HCT116 (cell line): ENCODE data around the gene SLC41A3. TPM values are rescaled to one million over a fixed set of nuclear protein-coding genes. Genes with fewer than 3 reads are reported as not detected.

Experiments
- ATAC-seq: fragments of 200-7000 bp; cut with Tn5 transposase; 2 replicates; pipeline ENCODE4 v1.9.1; 2020; ENCODE audit warnings: mild to moderate bottlenecking, moderate library complexity
- BruUV-seq: library from RNA; stranded (reverse); fragments of 400-500 nt; replicated peaks from 2 replicates; lab custom pipeline; 2021; lab: Mats Ljungman, UMichigan
- CTCF ChIA-PET: fragments of 300-600 bp; sonication (Branson Sonifier 250); formaldehyde crosslinking; loops from one replicate; lab custom pipeline; 2021; ENCODE audit warnings: antibody characterized with exemption; lab: Charles Lee
- POLR2A ChIA-PET: fragments of 300-600, 350-600 bp; sonication (Branson Sonifier 250); formaldehyde crosslinking; loops from one replicate; lab custom pipeline; 2021; ENCODE audit warnings: antibody characterized with exemption; lab: Charles Lee
- RAD21 ChIA-PET, 2 experiments: fragments of 300-600 bp; sonication (Branson Sonifier 250); formaldehyde crosslinking; loops; one replicate each; lab custom pipeline; 2023; ENCODE audit warnings: low total read pairs in 2 of 2; ENCODE audit not compliant: uncharacterized antibody in 2 of 2, unreplicated experiment in 2 of 2, low non-redundant PET in 1 of 2; lab: Charles Lee
- DNase-seq: peaks from one replicate; pipeline ENCODE4 v3.0.0-alpha.2; 2010; ENCODE audit warnings: low read depth, low spot score
- H2AFZ ChIP-seq: fragments of 200-600 bp; shearing (Covaris generic), sonication (generic); 2 replicates; pipeline ENCODE4 v1.6.1; 2017; ENCODE audit warnings: low read depth, mixed run types, mixed read lengths, antibody characterized with exemption, low read length; ENCODE audit not compliant: poor library complexity, severe bottlenecking
- H3K27ac ChIP-seq: 2 replicates; pipeline ENCODE4 v1.5.1; 2012; ENCODE audit warnings: low read depth, low read length
- H3K27me3 ChIP-seq: fragments of 200-600 bp; sonication (generic); 2 replicates; pipeline ENCODE4 v1.6.1; 2016; ENCODE audit warnings: mixed run types, low read length, mixed read lengths; ENCODE audit not compliant: insufficient read depth
- H3K36me3 ChIP-seq, 2 experiments: fragments of 200-500 bp in 1 of 2; fragments of 200-600 bp in 1 of 2; sonication (Bioruptor generic) in 1 of 2; sonication (generic) in 1 of 2; 2 replicates each; pipeline versions ENCODE4 v1.5.1 to v1.6.1; 2014 to 2016; ENCODE audit warnings: low read length in 2 of 2, inconsistent platforms in 1 of 2, mixed read lengths in 1 of 2, mixed run types in 1 of 2; ENCODE audit not compliant: insufficient read depth in 2 of 2, control insufficient read depth in 1 of 2
- H3K4me1 ChIP-seq, 2 experiments: fragments of 200-600 bp in 1 of 2; sonication (generic) in 1 of 2; 2 replicates each; pipeline versions ENCODE4 v1.5.1 to v1.6.1; 2012 to 2017; ENCODE audit warnings: low read length in 2 of 2, inconsistent platforms in 1 of 2, mild to moderate bottlenecking in 1 of 2, mixed read lengths in 1 of 2, mixed run types in 1 of 2, moderate library complexity in 1 of 2; ENCODE audit not compliant: insufficient read depth in 2 of 2, control insufficient read depth in 1 of 2
- H3K4me2 ChIP-seq: fragments of 200-600 bp; sonication (generic); 2 replicates; pipeline ENCODE4 v1.6.1; 2017; ENCODE audit warnings: mixed run types, low read length, mixed read lengths
- H3K4me3 ChIP-seq, 2 experiments: fragments of 200-600 bp in 1 of 2; sonication (generic) in 1 of 2; replicated peaks in 1 of 2; 2 replicates each; pipeline ENCODE4 v1.5.1; 2011 to 2016; ENCODE audit warnings: low read length in 2 of 2, control low read depth in 1 of 2, low read depth in 1 of 2, mild to moderate bottlenecking in 1 of 2, mixed read lengths in 1 of 2, mixed run types in 1 of 2
- H3K79me2 ChIP-seq: fragments of 200-600 bp; sonication (generic); 2 replicates; pipeline ENCODE4 v1.6.1; 2017; ENCODE audit warnings: mild to moderate bottlenecking, mixed run types, low read length, moderate library complexity, mixed read lengths; ENCODE audit not compliant: insufficient read depth
- H3K9ac ChIP-seq: fragments of 200-600 bp; sonication (generic); 2 replicates; pipeline ENCODE4 v1.6.1; 2016; ENCODE audit warnings: low read length, mixed read lengths
- H3K9me2 ChIP-seq: fragments of 200-600 bp; sonication (generic), shearing (Covaris generic); 2 replicates; pipeline ENCODE4 v1.6.1; 2017; ENCODE audit warnings: mixed run types, mild to moderate bottlenecking, moderate library complexity; ENCODE audit not compliant: insufficient read depth
- H3K9me3 ChIP-seq, 2 experiments: fragments of 200-500 bp in 1 of 2; fragments of 200-600 bp in 1 of 2; sonication (Bioruptor generic) in 1 of 2; sonication (generic) in 1 of 2; 2 replicates each; pipeline ENCODE4 v1.6.1; 2014 to 2017; ENCODE audit warnings: low read length in 2 of 2, mixed read lengths in 2 of 2, inconsistent platforms in 1 of 2, low read depth in 1 of 2, mild to moderate bottlenecking in 1 of 2, mixed run types in 1 of 2, moderate library complexity in 1 of 2; ENCODE audit not compliant: control insufficient read depth in 1 of 2, insufficient read depth in 1 of 2
- H4K20me1 ChIP-seq: fragments of 200-600 bp; sonication (generic), shearing (Covaris generic); 2 replicates; pipeline ENCODE4 v1.6.1; 2017; ENCODE audit warnings: mixed run types, mild to moderate bottlenecking, moderate library complexity; ENCODE audit not compliant: insufficient read depth
- ELF1 ChIP-seq: IDR thresholded peaks from 2 replicates; pipeline ENCODE4 v1.6.1; 2012; ENCODE audit warnings: low read depth, borderline replicate concordance
- JUND ChIP-seq: IDR thresholded peaks from 2 replicates; pipeline ENCODE4 v1.6.1; 2012
- POLR2A ChIP-seq: IDR thresholded peaks from 2 replicates; pipeline ENCODE4 v1.7.0; 2011; ENCODE audit warnings: borderline replicate concordance; ENCODE audit not compliant: insufficient read depth, insufficient read length; ENCODE audit errors: extremely low read depth
- POLR2AphosphoS5 ChIP-seq: IDR thresholded peaks from 2 replicates; pipeline ENCODE4 v1.6.1; 2011; ENCODE audit warnings: mild to moderate bottlenecking, low read depth, low read length, moderate library complexity
- SIN3A ChIP-seq: IDR thresholded peaks from 2 replicates; pipeline ENCODE4 v1.6.1; 2012; ENCODE audit warnings: low read depth
- SP1 ChIP-seq: IDR thresholded peaks from 2 replicates; pipeline ENCODE4 v1.6.1; 2012; ENCODE audit warnings: low read depth
- ZFX ChIP-seq: fragments of 450-650 bp; IDR thresholded peaks from 2 replicates; pipeline ENCODE4 v1.6.1; 2017
- intact Hi-C: fragments of 100-400 bp; cut with micrococcal nuclease; formaldehyde crosslinking; loops from 2 replicates; pipeline ENCODE4 v1.10.0; 2022
- total RNA-seq: library from RNA; stranded (reverse); gene quantifications from one replicate; pipeline ENCODE4 v1.2.1, GENCODE V29; 2021; ENCODE audit not compliant: unreplicated experiment
- TF ChIP-seq, protein P1 (sequence below): IDR thresholded peaks from 2 replicates; pipeline ENCODE4 v1.6.1; 2012
- TF ChIP-seq, protein P2 (sequence below), 3 experiments: fragments of 200-600 bp in 1 of 3; sonication (generic) in 1 of 3; IDR thresholded peaks in 2 of 3; conservative IDR thresholded peaks in 1 of 3; 2 replicates each; pipeline ENCODE4 v1.5.1; 2012 to 2017; ENCODE audit warnings: low read depth in 2 of 3, low read length in 2 of 3, antibody characterized with exemption in 1 of 3, borderline replicate concordance in 1 of 3, control low read depth in 1 of 3, mild to moderate bottlenecking in 1 of 3, mixed read lengths in 1 of 3, mixed run types in 1 of 3, moderate library complexity in 1 of 3; ENCODE audit not compliant: insufficient read depth in 1 of 3
- TF ChIP-seq, protein P3 (sequence below): IDR thresholded peaks from 2 replicates; pipeline ENCODE4 v1.6.1; 2012

SLC41A3 gene
- total RNA-seq, 1 experiment from 2014 or later: 45.9 TPM

DNA sequence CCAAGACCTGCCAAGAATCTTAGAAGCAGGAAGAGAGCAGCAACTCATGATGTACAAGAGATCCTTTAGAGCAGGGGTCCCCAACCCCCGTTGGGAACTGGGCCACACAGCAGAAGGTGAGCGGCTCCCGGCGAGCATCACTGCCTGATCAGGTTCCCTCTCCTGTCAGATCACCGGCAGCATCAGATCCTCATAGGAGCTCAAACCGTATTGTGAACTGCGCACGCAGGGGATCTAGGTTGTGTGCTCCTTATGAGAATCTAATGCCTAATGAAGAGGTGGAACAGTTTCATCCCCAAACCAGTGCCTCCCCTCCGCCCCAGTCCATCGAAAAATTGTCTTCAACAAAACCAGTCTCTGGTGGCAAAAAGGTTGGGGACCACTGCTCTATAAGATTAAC is 13.8 kb downstream of the SLC41A3 start:
- Histone ChIP-seq H3K9me3 (no peaks in the 10 kb centered on the region), H3K9ac (no peak overlapping the region), H2AFZ (no peak overlapping the region), H3K4me3 (no peak overlapping the region), H3K27me3 (no peaks in the 10 kb centered on the region), H3K79me2 (peaks cover 4% of the 10 kb centered on the region; the same call in 1 of the 2 replicates), H3K9me2 (no peaks in the 10 kb centered on the region), H3K36me3 (no peaks in the 10 kb centered on the region), H4K20me1 (no peaks in the 10 kb centered on the region), H3K4me1 (no peaks in the 10 kb centered on the region), H3K4me2 (no peak overlapping the region), H3K27ac (no peak overlapping the region)
- ChIA-PET POLR2A (no interaction called here), CTCF (no interaction called here), RAD21 (no interaction called here)
- TF ChIP-seq SP1 (no peak), ZFX (no peak), ELF1 (no peak), POLR2A (no peak), JUND (no peak), SIN3A (no peak), POLR2AphosphoS5 (no peak)
- TF ChIP-seq, protein P1, sequence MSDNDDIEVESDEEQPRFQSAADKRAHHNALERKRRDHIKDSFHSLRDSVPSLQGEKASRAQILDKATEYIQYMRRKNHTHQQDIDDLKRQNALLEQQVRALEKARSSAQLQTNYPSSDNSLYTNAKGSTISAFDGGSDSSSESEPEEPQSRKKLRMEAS: no peak
- TF ChIP-seq, protein P2, sequence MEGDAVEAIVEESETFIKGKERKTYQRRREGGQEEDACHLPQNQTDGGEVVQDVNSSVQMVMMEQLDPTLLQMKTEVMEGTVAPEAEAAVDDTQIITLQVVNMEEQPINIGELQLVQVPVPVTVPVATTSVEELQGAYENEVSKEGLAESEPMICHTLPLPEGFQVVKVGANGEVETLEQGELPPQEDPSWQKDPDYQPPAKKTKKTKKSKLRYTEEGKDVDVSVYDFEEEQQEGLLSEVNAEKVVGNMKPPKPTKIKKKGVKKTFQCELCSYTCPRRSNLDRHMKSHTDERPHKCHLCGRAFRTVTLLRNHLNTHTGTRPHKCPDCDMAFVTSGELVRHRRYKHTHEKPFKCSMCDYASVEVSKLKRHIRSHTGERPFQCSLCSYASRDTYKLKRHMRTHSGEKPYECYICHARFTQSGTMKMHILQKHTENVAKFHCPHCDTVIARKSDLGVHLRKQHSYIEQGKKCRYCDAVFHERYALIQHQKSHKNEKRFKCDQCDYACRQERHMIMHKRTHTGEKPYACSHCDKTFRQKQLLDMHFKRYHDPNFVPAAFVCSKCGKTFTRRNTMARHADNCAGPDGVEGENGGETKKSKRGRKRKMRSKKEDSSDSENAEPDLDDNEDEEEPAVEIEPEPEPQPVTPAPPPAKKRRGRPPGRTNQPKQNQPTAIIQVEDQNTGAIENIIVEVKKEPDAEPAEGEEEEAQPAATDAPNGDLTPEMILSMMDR (IDR thresholded peaks at IDR 0.05 in 2 of 3, conservative IDR thresholded peaks at IDR 0.05 in 1 of 3; ENCODE audit: borderline replicate concordance in 1 of 3, insufficient read depth in 1 of 3, low read depth in 2 of 3, low read length in 2 of 3): no peak
- TF ChIP-seq, protein P3, sequence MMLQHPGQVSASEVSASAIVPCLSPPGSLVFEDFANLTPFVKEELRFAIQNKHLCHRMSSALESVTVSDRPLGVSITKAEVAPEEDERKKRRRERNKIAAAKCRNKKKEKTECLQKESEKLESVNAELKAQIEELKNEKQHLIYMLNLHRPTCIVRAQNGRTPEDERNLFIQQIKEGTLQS: no peak
- no TSS peak for BruUV-seq
- ATAC-seq (no peak), DNase-seq (no peak)
- intact Hi-C loops: no loop called here
